H9 (cell line): ENCODE measurements around the gene FANCC. TPM values are rescaled to one million over a fixed set of nuclear protein-coding genes. Genes with fewer than 3 reads are reported as not detected.

Experiments used
- DNase-seq: peaks from one replicate; pipeline ENCODE4 v3.0.0-alpha.2; 2017
- H2AFZ ChIP-seq: one replicate; pipeline ENCODE4 v1.6.1; 2013; ENCODE audit warnings: mild to moderate bottlenecking, low read length, control low read depth, moderate library complexity
- H2AK5ac ChIP-seq: 2 replicates; pipeline ENCODE4 v1.6.1; 2013; ENCODE audit warnings: low read length, control low read depth, mixed read lengths; ENCODE audit not compliant: insufficient read length
- H2BK120ac ChIP-seq: one replicate; pipeline ENCODE4 v1.6.1; 2013; ENCODE audit warnings: low read depth, mild to moderate bottlenecking, low read length, control low read depth, inconsistent platforms; ENCODE audit not compliant: poor library complexity, severe bottlenecking
- H2BK12ac ChIP-seq: 2 replicates; pipeline ENCODE4 v1.6.1; 2013; ENCODE audit warnings: low read length, control low read depth, mixed read lengths, low read depth; ENCODE audit not compliant: insufficient read length
- H2BK15ac ChIP-seq: 2 replicates; pipeline ENCODE4 v1.6.1; 2013; ENCODE audit warnings: low read depth, low read length, control low read depth
- H2BK20ac ChIP-seq: one replicate; pipeline ENCODE4 v1.6.1; 2013; ENCODE audit warnings: low read depth, mild to moderate bottlenecking, low read length, control low read depth, inconsistent platforms; ENCODE audit not compliant: poor library complexity, severe bottlenecking
- H2BK5ac ChIP-seq: 2 replicates; pipeline ENCODE4 v1.6.1; 2013; ENCODE audit warnings: low read length, control low read depth, mixed read lengths; ENCODE audit not compliant: insufficient read length
- H3K14ac ChIP-seq: 2 replicates; pipeline ENCODE4 v1.6.1; 2013; ENCODE audit warnings: low read length, control low read depth; ENCODE audit not compliant: insufficient read depth
- H3K18ac ChIP-seq: 2 replicates; pipeline ENCODE4 v1.6.1; 2013; ENCODE audit warnings: low read depth, mild to moderate bottlenecking, mixed read lengths, low read length, control low read depth; ENCODE audit not compliant: insufficient read length
- H3K23ac ChIP-seq: 2 replicates; pipeline ENCODE4 v1.6.1; 2013; ENCODE audit warnings: low read length, control low read depth, mixed read lengths, low read depth; ENCODE audit not compliant: insufficient read length
- H3K23me2 ChIP-seq: 2 replicates; pipeline ENCODE4 v1.6.1; 2013; ENCODE audit warnings: low read depth, mild to moderate bottlenecking, mixed read lengths, low read length, control low read depth; ENCODE audit not compliant: insufficient read length, poor library complexity, severe bottlenecking
- H3K27ac ChIP-seq: 2 replicates; pipeline ENCODE4 v1.5.1; 2013; ENCODE audit warnings: low read length, control low read depth, mixed read lengths, low read depth; ENCODE audit not compliant: insufficient read length
- H3K27me3 ChIP-seq: 2 replicates; pipeline ENCODE4 v1.6.1; 2013; ENCODE audit warnings: low read length, control low read depth, inconsistent platforms; ENCODE audit not compliant: insufficient read depth
- H3K4ac ChIP-seq: 2 replicates; pipeline ENCODE4 v1.6.1; 2013; ENCODE audit warnings: low read depth, mild to moderate bottlenecking, control low read depth, inconsistent platforms, low read length, moderate library complexity
- H3K4me1 ChIP-seq: 2 replicates; pipeline ENCODE4 v1.6.1; 2013; ENCODE audit warnings: low read length, control low read depth, inconsistent platforms; ENCODE audit not compliant: insufficient read depth
- H3K4me2 ChIP-seq: 2 replicates; pipeline ENCODE4 v1.6.1; 2013; ENCODE audit warnings: low read length, control low read depth, mixed read lengths; ENCODE audit not compliant: insufficient read length, insufficient read depth
- H3K56ac ChIP-seq: 2 replicates; pipeline ENCODE4 v1.6.1; 2013; ENCODE audit warnings: low read depth, mild to moderate bottlenecking, mixed read lengths, low read length, control low read depth; ENCODE audit not compliant: insufficient read length
- H3K79me1 ChIP-seq: 2 replicates; pipeline ENCODE4 v1.6.1; 2013; ENCODE audit warnings: low read depth, mild to moderate bottlenecking, moderate library complexity, low read length, control low read depth, inconsistent platforms; ENCODE audit not compliant: insufficient read depth, poor library complexity, severe bottlenecking
- H3K79me2 ChIP-seq: 2 replicates; pipeline ENCODE4 v1.6.1; 2013; ENCODE audit warnings: low read length, control low read depth, inconsistent platforms; ENCODE audit not compliant: insufficient read depth
- H3K9ac ChIP-seq: 2 replicates; pipeline ENCODE4 v1.6.1; 2013; ENCODE audit warnings: low read length, control low read depth, mixed read lengths; ENCODE audit not compliant: insufficient read length; ENCODE audit errors: extremely low read depth
- H3K9me3 ChIP-seq: one replicate; pipeline ENCODE4 v1.6.1; 2013; ENCODE audit warnings: low read depth, low read length, inconsistent platforms; ENCODE audit not compliant: control insufficient read depth
- H3T11ph ChIP-seq: one replicate; pipeline ENCODE4 v1.6.1; 2013; ENCODE audit warnings: mild to moderate bottlenecking, low read length, control low read depth, inconsistent platforms
- H4K20me1 ChIP-seq: one replicate; pipeline ENCODE4 v1.6.1; 2013; ENCODE audit not compliant: control insufficient read depth, insufficient read length, insufficient read depth
- H4K5ac ChIP-seq: 2 replicates; pipeline ENCODE4 v1.6.1; 2013; ENCODE audit warnings: low read depth, mild to moderate bottlenecking, mixed read lengths, low read length, control low read depth; ENCODE audit not compliant: insufficient read length
- H4K8ac ChIP-seq: replicated peaks from 2 replicates; pipeline ENCODE4 v1.6.1; 2013; ENCODE audit warnings: low read length, control low read depth, mixed read lengths, low read depth; ENCODE audit not compliant: insufficient read length
- H4K91ac ChIP-seq: 2 replicates; pipeline ENCODE4 v1.6.1; 2013; ENCODE audit warnings: low read depth, mild to moderate bottlenecking, moderate library complexity, mixed read lengths, low read length, control low read depth; ENCODE audit not compliant: insufficient read length
- H3K27ac Mint-ChIP-seq, 3 experiments: 2 replicates in 2 of 3; 3 replicates in 1 of 3; pipeline ENCODE4 v1.8.0; 2020 to 2021; ENCODE audit warnings: mixed read lengths in 3 of 3, mild to moderate bottlenecking in 1 of 3, moderate library complexity in 1 of 3
- H3K27me3 Mint-ChIP-seq: 2 replicates; pipeline ENCODE4 v1.8.0; 2021; ENCODE audit warnings: low read depth, mild to moderate bottlenecking, moderate library complexity, mixed read lengths
- H3K36me3 Mint-ChIP-seq, 3 experiments: 2 replicates in 2 of 3; 3 replicates in 1 of 3; pipeline ENCODE4 v1.8.0; 2020 to 2021; ENCODE audit warnings: low read depth in 3 of 3, mixed read lengths in 3 of 3; ENCODE audit not compliant: insufficient read depth in 1 of 3
- H3K4me1 Mint-ChIP-seq, 2 experiments: 2 replicates each; pipeline ENCODE4 v1.8.0; 2020; ENCODE audit warnings: mixed read lengths in 2 of 2
- H3K4me3 Mint-ChIP-seq, 2 experiments: 2 replicates in 1 of 2; 3 replicates in 1 of 2; pipeline ENCODE4 v1.8.0; 2020 to 2021; ENCODE audit warnings: mild to moderate bottlenecking in 2 of 2, mixed read lengths in 2 of 2, moderate library complexity in 1 of 2
- H3K9me3 Mint-ChIP-seq, 2 experiments: 2 replicates in 1 of 2; 3 replicates in 1 of 2; pipeline ENCODE4 v1.8.0; 2020; ENCODE audit warnings: mild to moderate bottlenecking in 2 of 2, mixed read lengths in 2 of 2, moderate library complexity in 1 of 2
- WGBS: extraction: QIAGEN DNeasy Blood & Tissue Kit; methylation state at CpG from one replicate; pipeline ENCODE4 v1.1.7; 2013; ENCODE audit warnings: missing lambda C conversion rate, low lambda C conversion rate, mixed read lengths; ENCODE audit not compliant: insufficient read length; ENCODE audit errors: extremely low coverage; 5-methylcytosine and 5-hydroxymethylcytosine counted together
- total RNA-seq: library from RNA; stranded (reverse); gene quantifications from 2 replicates; pipeline ENCODE4 v1.2.1, GENCODE V29; 2021
- TF ChIP-seq, protein P1 (sequence below): fragments of 200-600 bp; sonication (generic); conservative IDR thresholded peaks from 3 replicates; pipeline ENCODE4 v1.8.0; 2021; ENCODE audit warnings: antibody characterized with exemption, mild to moderate bottlenecking

The FANCC gene
- total RNA-seq, 1 experiment from 2014 or later: 14.6 TPM

DNA sequence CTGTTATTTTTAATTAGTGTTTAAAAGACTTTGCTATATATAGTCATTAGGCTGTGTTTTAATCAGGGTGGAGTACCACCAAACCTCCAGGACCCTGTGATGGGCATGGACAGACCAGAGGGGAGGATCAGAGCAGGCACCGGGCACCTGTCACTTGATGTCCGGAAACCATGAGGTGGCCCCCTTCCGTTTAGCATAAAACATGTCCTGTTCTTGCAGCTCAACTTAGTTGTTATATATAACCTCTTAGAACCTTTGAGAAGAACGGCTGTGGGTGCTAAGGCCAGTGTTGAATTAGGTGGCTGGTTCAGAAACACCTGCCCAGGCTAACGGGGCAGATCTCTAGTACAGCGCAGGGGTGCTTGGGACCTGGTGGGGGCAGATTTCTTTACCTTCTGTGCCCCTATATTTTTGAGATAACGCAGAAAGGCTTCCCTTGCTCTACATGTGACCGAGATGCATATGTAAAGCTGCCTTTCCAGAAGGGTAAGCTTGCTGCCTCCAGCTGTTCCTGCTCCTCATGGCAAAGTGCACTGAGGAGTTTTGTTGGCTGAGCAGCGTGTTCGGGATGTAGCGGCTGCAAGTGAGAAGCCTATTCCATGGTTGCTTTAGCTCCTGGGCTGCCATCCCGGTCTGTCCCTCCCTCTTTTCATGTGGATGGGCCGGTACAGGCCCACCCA lies 255.5 kb downstream of the FANCC start:
- H3K9me3 Mint-ChIP-seq: no peaks in the 10 kb centered on the region
- Histone ChIP-seq H3K23ac (no peak overlapping the region), H3K79me2 (no peaks in the 10 kb centered on the region), H2AK5ac (no peak overlapping the region), H2BK20ac (no peak overlapping the region), H2BK5ac (no peak overlapping the region), H2BK12ac (no peak overlapping the region), H3K4me1 (no peaks in the 10 kb centered on the region; the same call in 1 of the 2 replicates), H3K56ac (no peak overlapping the region), H3K9ac (no peak overlapping the region), H4K5ac (no peak overlapping the region), H3K27me3 (no peaks in the 10 kb centered on the region), H3K79me1 (no peaks in the 10 kb centered on the region), H4K91ac (no peak overlapping the region), H2BK15ac (no peak overlapping the region), H3K9me3 (no peaks in the 10 kb centered on the region), H3K4ac (no peak overlapping the region), H3K4me2 (no peak overlapping the region), H3K14ac (no peak overlapping the region), H3K23me2 (no peaks in the 10 kb centered on the region), H3K18ac (no peak overlapping the region), H4K20me1 (no peaks in the 10 kb centered on the region), H3T11ph (no peak overlapping the region), H4K8ac (no peak overlapping the region), H2AFZ (no peak overlapping the region), H3K27ac (no peak overlapping the region), H2BK120ac (no peak overlapping the region)
- no peak for DNase-seq
- TF ChIP-seq, protein P1, sequence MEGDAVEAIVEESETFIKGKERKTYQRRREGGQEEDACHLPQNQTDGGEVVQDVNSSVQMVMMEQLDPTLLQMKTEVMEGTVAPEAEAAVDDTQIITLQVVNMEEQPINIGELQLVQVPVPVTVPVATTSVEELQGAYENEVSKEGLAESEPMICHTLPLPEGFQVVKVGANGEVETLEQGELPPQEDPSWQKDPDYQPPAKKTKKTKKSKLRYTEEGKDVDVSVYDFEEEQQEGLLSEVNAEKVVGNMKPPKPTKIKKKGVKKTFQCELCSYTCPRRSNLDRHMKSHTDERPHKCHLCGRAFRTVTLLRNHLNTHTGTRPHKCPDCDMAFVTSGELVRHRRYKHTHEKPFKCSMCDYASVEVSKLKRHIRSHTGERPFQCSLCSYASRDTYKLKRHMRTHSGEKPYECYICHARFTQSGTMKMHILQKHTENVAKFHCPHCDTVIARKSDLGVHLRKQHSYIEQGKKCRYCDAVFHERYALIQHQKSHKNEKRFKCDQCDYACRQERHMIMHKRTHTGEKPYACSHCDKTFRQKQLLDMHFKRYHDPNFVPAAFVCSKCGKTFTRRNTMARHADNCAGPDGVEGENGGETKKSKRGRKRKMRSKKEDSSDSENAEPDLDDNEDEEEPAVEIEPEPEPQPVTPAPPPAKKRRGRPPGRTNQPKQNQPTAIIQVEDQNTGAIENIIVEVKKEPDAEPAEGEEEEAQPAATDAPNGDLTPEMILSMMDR: no peak
- no CpG with 5 or more reads among the region's 13 CpGs for WGBS
- H3K27ac Mint-ChIP-seq: peak overlapping the region in 1 of 3 experiments; percentile 78; a peak in 1 of 7 replicates
- H3K4me3 Mint-ChIP-seq: no peak overlapping the region
- H3K27me3 Mint-ChIP-seq: no peaks in the 10 kb centered on the region
- H3K4me1 Mint-ChIP-seq: peaks cover 21 to 31% of the 10 kb centered on the region in 2 experiments
- peaks cover 0 to 5% (median 3%) of the 10 kb centered on the region in 3 experiments; a peak in 5 of 7 replicates for H3K36me3 Mint-ChIP-seq
